Neural crest cell (in vitro differentiated cells): ENCODE results near the gene HYAL2. TPM values are rescaled to one million over a fixed set of nuclear protein-coding genes. Genes with fewer than 3 reads are reported as not detected.

ENCODE experiments used
- DNase-seq: peaks from one replicate; pipeline ENCODE4 v3.0.0; 2021; ENCODE audit warnings: low read depth, mixed read lengths, low spot score
- H3K27ac Mint-ChIP-seq: one replicate; pipeline ENCODE4 v1.8.0; 2021; ENCODE audit warnings: mild to moderate bottlenecking, mixed read lengths; ENCODE audit not compliant: unreplicated experiment
- H3K27me3 Mint-ChIP-seq: 2 replicates; pipeline ENCODE4 v1.8.0; 2021; ENCODE audit warnings: low read depth, mild to moderate bottlenecking, mixed read lengths
- H3K36me3 Mint-ChIP-seq: 2 replicates; pipeline ENCODE4 v1.8.0; 2021; ENCODE audit warnings: low read depth, mild to moderate bottlenecking, mixed read lengths
- H3K4me1 Mint-ChIP-seq: 2 replicates; pipeline ENCODE4 v1.8.0; 2021; ENCODE audit warnings: mixed read lengths
- H3K4me3 Mint-ChIP-seq: one replicate; pipeline ENCODE4 v1.8.0; 2021; ENCODE audit warnings: mild to moderate bottlenecking, mixed read lengths
- H3K9me3 Mint-ChIP-seq: 2 replicates; pipeline ENCODE4 v1.8.0; 2021; ENCODE audit warnings: mixed read lengths
- CTCF ChIP-seq: fragments of 200-600 bp; sonication (generic); conservative IDR thresholded peaks from 2 replicates; pipeline ENCODE4 v1.5.0; 2021; ENCODE audit warnings: antibody characterized with exemption, mild to moderate bottlenecking
- total RNA-seq: library from RNA; stranded (reverse); gene quantifications from 2 replicates; pipeline ENCODE4 v1.2.1, GENCODE V29; 2021

The HYAL2 gene
- total RNA-seq, 1 donor from 2014 or later, result 78.0 TPM

- DNase-seq, result no peak
- Mint-ChIP-seq H3K36me3 (no peaks in the 10 kb centered on the region), H3K4me1 (peaks cover 26% of the 10 kb centered on the region), H3K27me3 (peaks cover 6% of the 10 kb centered on the region), H3K27ac (peak overlapping the region; percentile 96), H3K9me3 (no peaks in the 10 kb centered on the region), H3K4me3 (peak overlapping the region; percentile 98)
- no peak for TF ChIP-seq CTCF
Observed at GRCh38 chr3:50299638-50299928, 23.0 kb downstream of the HYAL2 start.

GRCh38 chr3:50298836-50299637 is 23.5 kb downstream of the HYAL2 start, which contains the start of the genes HYAL3 and NAA80:
HYAL3 (minus strand) TSS chr3:50299405; CDS start chr3:50295602, 3,803 bp downstream.
NAA80 (minus strand) TSS chr3:50299405; CDS start chr3:50297463, 1,942 bp downstream.
- peak; percentile 55 for TF ChIP-seq CTCF
- Mint-ChIP-seq H3K27me3 (peaks cover 6% of the 10 kb centered on the region), H3K9me3 (no peaks in the 10 kb centered on the region), H3K27ac (peak within 1 kb of the TSS; percentile 99), H3K36me3 (no peaks in the 10 kb centered on the region), H3K4me3 (peak within 1 kb of the TSS; percentile 98), H3K4me1 (peaks cover 23% of the 10 kb centered on the region)
- DNase-seq, result peak; percentile 97

GRCh38 chr3:50297896-50298725 is 24.4 kb downstream of the HYAL2 start:
- no peak for DNase-seq
- Mint-ChIP-seq H3K9me3 (no peaks in the 10 kb centered on the region), H3K27me3 (peaks cover 6% of the 10 kb centered on the region), H3K27ac (peak overlapping the region; percentile 57), H3K4me3 (peak overlapping the region; percentile 98), H3K36me3 (no peaks in the 10 kb centered on the region), H3K4me1 (peaks cover 23% of the 10 kb centered on the region)
- peak; percentile 37 for TF ChIP-seq CTCF

- DNase-seq, result no peak
- no peak overlapping the region for H3K27ac Mint-ChIP-seq
- no peak for TF ChIP-seq CTCF
- H3K9me3 Mint-ChIP-seq, result no peaks in the 10 kb centered on the region
- peak overlapping the region; percentile 98 for H3K4me3 Mint-ChIP-seq
- H3K36me3 Mint-ChIP-seq, result no peaks in the 10 kb centered on the region
- H3K4me1 Mint-ChIP-seq, result peaks cover 29% of the 10 kb centered on the region
- peaks cover 6% of the 10 kb centered on the region for H3K27me3 Mint-ChIP-seq
Observed at GRCh38 chr3:50297384-50297775, 25.2 kb downstream of the HYAL2 start.

- Mint-ChIP-seq H3K27ac (no peak overlapping the region), H3K9me3 (no peaks in the 10 kb centered on the region), H3K4me1 (peaks cover 30% of the 10 kb centered on the region), H3K27me3 (peaks cover 6% of the 10 kb centered on the region), H3K4me3 (peak overlapping the region; percentile 59), H3K36me3 (no peaks in the 10 kb centered on the region)
- no peak for TF ChIP-seq CTCF
- no peak for DNase-seq
Observed at GRCh38 chr3:50296721-50297383, 25.7 kb downstream of the HYAL2 start.
